Left lobe of liver (tissue), 2 donors: ENCODE data around the gene MBD5. TPM values are rescaled to one million over a fixed set of nuclear protein-coding genes. Genes with fewer than 3 reads are reported as not detected.

Experiments
- ATAC-seq: fragments of 200-7000 bp; cut with Tn5 transposase; one replicate; pipeline ENCODE4 v1.9.1; 2020; ENCODE audit warnings: mild to moderate bottlenecking, moderate library complexity
- DNase-seq: peaks from one replicate; pipeline ENCODE4 v3.0.0-alpha.2; 2020; ENCODE audit warnings: low spot score
- total RNA-seq: library from RNA; stranded (reverse); gene quantifications from one replicate; pipeline ENCODE4 v1.2.1, GENCODE V29; 2021
- donor health status: DM: no; HTN: no; CAD: no; lungs with moderate emphysema.
- donor health status: DM: no; HTN: yes; CAD: no.

MBD5 gene
- total RNA-seq, 1 donor from 2014 or later = 9.8 TPM

DNA sequence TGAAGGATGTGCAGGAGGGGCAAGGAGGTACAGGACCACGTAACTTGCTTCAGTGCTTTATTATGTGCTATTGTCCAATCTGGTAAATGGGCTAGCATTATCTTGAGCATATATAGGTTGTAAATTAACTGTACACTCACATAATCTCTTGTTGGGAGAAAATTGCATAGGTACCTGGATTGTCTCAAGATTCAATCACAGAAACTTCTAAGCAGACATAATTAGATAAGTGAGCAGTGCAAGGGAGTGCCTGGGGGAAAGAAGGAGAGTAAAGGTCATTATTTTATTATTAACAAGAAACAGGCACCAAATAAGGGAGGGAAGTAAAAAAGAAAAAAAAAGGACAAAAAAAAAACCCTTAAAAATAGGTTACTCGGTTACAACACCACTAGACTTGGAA is 186.2 kb downstream of the MBD5 start:
- no peak for DNase-seq
- no peak for ATAC-seq

DNA sequence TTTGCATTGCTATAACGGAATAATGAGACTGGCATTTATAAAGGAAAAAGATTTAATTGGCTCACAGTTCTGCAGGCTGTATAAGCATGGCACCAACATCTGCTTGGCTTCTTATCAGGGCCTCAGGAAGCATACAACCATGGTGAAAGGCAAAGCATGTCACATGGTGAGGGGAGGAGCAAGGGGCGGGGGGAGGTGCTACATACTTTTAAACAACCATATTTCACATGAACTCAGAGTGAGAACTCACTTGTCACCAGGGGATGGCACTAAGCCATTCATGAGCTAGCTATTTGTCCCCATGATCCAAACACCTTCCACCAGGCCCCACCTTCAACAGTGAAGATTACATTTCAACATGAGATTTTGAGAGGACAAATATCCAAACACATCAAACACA is 188.7 kb downstream of the MBD5 start:
- no peak for DNase-seq
- no peak for ATAC-seq

DNA sequence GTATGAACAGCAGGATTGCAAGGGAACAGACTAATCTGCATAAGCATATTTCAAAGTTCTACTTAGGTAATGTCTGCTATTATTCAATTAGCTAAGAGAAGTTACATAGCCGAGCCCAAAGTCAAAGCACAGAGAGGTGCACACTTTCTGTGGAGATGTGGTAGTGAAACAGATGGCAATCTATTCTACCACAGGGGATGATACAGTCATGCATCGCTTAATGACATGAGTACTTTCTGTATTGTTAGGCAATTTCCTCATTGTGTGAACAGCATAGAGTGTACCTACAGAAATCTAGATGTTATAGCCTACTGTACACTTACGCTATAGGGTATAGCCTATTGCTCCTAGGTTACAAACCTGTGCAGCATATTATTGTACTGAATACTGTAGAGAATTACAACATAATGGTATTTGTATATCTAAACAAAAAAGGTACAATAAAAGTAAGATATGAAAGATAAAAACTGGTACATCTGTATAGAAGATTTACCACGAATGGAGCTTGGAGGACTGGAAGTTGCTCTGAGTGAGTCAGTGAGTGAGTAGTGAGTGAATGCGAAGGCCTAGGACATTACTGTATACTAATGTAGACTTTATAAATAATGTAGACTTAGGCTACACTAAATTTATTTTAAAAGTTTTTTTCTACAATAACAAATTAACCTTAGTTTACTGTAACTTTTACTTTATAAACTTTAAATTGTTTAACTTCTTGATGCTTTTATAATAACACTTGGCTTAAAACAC is 197.6 kb downstream of the MBD5 start:
- DNase-seq (no peak), ATAC-seq (no peak)

GRCh38 chr2:148221166-148221565 is 200.3 kb downstream of the MBD5 start:
- ATAC-seq (no peak), DNase-seq (no peak)

DNA sequence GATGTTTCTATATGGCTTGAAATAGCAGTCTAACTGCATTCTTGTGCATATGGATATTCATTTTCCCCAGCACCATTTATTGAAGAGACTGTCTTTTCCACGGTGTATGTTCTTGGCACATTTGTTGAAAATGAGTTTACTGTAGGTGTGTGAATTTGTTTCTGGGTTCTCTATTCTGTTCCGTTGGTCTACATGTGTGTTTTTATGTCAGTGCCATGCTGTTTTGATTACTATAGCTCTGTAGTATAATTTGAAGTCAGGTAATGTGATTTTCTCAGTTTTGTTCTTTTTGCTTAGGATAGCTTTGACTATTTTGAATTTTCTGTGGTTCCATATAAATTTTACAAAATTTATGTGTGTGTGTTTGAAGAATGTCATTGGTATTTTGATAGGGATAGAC is 201.0 kb downstream of the MBD5 start:
- ATAC-seq (no peak), DNase-seq (no peak)

GRCh38 chr2:148231858-148232257 is 211.0 kb downstream of the MBD5 start:
- ATAC-seq = no peak

GRCh38 chr2:148234143-148234542 is 213.3 kb downstream of the MBD5 start:
- ATAC-seq = no peak

More at GRCh38 chr2:148231858-148232257, 211.0 kb downstream of the MBD5 start:
- no peak for DNase-seq

DNA sequence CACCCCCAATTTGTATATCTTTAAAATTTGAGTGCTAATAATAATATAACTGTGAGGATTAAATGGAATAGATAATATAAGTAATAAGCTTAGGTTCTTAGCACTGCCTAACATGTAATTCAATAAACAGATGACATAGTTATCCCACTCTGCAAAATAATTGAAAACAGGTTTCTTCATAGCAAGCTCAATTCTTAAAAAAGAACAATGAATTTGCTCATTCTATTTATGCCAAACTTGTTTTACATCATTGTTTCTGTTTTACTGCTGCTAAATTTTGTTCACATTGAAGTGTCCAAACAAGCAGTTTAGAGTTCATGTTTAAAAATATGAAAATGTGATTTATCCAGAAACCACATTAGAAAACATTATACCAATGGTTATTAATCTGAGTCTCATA is 217.0 kb downstream of the MBD5 start:
- DNase-seq (no peak), ATAC-seq (no peak)

More at GRCh38 chr2:148234143-148234542, 213.3 kb downstream of the MBD5 start:
- DNase-seq = no peak

GRCh38 chr2:148238561-148238960 is 217.7 kb downstream of the MBD5 start:
- DNase-seq (no peak), ATAC-seq (no peak)

DNA sequence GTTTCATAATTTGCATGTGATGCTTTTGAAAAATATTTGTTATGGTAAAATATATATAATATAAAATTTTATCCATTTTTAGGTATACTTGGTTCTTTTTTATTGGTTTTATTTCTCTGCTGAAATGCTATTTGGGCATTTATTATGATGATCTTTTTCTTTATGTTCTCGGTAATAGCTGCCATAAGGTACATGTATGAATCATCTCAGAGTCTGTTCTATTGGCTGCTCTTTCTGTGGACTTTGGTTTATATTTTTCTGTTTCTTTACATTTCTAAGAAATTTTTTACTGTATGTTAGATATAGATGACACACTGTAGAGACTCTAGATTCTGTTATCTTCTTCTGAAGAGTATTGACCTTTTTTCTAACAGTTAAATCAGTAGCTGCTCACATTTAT is 219.9 kb downstream of the MBD5 start:
- no peak for DNase-seq
- no peak for ATAC-seq

- DNase-seq (no peak), ATAC-seq (no peak)
These were observed 223.9 kb downstream of the MBD5 start for GRCh38 chr2:148244593-148245292.

DNA sequence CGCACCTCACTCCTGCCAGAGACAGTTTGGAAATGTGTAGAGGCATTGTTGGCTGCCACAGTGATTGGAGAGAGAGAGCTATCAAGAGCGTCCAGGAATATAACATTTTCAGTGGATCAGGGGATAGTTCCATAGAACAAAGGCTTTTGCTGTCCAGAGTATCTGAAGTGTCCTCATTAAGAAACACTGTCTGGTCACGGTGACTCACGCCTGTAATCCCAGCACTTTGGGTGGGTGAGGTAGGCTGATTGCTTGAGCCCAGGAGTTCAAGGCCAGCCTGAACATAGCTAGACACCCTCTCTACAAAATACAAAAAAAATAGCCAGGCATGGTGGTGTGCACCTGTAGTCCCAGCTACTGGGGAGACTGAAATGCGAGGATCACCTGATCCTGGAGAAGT is 231.1 kb downstream of the MBD5 start:
- ATAC-seq = no peak

DNA sequence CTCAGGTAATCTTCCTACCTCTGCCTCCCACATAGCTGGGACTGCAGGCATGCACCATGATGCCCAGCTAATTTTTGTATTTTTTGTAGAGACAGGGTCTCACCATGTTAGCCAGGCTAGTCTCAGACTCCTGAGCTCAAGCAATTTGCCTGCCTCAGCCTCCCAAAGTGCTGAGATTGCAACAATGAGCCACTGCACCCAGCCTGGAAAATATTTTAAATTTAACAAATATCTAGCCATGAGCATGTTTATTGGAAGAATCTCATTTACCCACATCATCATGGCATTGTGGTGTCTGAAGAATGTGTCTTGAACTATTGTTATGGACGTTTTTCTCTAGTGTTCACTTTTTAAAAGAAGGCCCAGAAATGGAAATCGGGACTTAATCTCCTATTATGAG is 231.8 kb downstream of the MBD5 start:
- no peak for DNase-seq
- ATAC-seq = no peak

More for the DNA sequence above, 231.1 kb downstream of the MBD5 start:
- DNase-seq = no peak

DNA sequence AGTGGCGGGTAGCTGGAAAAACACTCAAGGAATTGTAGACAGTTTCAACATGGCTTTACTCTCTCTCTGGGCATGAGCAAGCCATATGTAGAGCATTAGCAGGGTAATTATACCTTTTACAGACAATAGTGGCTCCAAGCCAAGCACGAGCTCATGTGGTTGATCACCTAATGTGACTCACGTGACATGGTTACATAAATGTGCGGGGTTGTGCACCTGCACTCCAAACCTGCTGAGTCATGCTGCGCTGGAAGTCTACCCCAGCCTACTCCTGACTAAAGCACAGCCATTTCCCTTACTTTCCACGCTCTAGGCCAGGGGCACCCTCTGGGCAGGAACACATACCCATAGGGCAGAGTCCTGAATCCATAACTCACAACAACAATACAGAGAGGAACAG is 232.8 kb downstream of the MBD5 start:
- ATAC-seq = no peak

GRCh38 chr2:148255929-148256328 is 235.0 kb downstream of the MBD5 start:
- ATAC-seq = peak; percentile 97

More for the DNA sequence above, 232.8 kb downstream of the MBD5 start:
- DNase-seq = no peak

DNA sequence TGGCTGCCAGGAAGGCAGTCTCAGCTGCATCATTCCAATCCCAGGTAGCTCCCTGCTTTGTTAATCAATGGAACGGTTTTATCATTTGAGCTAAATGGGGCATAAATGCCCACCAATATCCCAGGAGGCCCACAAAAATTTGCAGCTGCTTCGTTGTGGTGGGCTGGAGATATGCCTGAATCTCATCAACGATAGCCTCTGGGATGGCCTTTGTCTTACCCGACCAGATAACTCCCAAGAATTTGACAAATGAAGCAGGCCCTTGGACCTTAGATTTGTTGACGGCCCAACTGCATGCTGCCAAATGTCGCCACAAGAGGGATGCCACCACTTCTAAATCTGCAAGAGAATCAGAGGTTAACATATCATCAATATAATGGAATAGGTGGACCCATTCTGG is 236.4 kb downstream of the MBD5 start:
- DNase-seq = no peak
- no peak for ATAC-seq

More at GRCh38 chr2:148255929-148256328, 235.0 kb downstream of the MBD5 start:
- DNase-seq = peak; percentile 91

- ATAC-seq = no peak
These were observed 237.2 kb downstream of the MBD5 start for GRCh38 chr2:148258124-148258523.

GRCh38 chr2:148259674-148260073 is 238.8 kb downstream of the MBD5 start:
- ATAC-seq = no peak
- no peak for DNase-seq

More at GRCh38 chr2:148258124-148258523, 237.2 kb downstream of the MBD5 start:
- DNase-seq = no peak

DNA sequence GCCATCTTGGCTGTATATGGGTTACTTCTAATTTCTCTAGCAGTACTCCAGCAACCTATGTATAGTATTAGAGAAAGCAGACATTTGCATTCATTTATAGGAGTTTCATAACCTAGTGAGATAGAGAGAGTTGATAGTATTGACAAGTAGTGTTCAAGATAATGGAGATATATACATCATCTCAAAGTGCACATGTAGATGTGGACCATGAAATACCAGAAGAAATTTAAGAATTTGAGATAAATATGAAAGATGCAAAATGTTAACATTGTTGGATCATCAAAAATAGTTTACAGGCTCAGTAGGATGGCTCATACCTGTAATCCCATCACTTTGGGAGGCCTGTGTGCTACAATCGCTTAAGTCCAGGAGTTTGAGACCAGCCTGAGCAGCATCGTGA is 243.0 kb downstream of the MBD5 start:
- DNase-seq (no peak), ATAC-seq (no peak)

DNA sequence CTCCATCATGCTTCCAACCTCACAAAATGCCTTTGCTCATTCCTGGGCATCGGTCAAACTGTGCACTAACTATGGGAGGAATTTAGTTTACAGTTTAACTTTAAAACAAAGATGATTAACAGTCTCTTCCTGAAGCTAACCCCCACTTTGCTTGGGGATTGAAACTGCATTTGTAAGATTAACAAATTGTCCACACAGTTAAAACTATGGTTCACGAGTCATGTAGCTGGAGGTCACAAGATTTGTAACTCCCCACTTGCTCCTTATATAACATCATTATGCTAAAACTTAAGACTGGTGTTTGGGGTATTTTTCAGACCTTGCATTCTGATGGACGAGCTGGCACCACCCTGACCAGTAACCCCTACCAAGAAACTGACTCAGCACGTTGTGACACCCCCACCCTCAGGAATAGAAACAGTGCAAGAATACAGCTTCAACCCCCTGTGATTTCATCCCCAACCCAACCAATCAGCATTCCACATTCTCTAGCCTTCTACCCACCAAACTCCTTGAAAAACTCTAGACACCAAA is 252.3 kb downstream of the MBD5 start:
- ATAC-seq (no peak), DNase-seq (no peak)

GRCh38 chr2:148279216-148279615 is 258.3 kb downstream of the MBD5 start:
- no peak for DNase-seq
- ATAC-seq = peak; percentile 78

DNA sequence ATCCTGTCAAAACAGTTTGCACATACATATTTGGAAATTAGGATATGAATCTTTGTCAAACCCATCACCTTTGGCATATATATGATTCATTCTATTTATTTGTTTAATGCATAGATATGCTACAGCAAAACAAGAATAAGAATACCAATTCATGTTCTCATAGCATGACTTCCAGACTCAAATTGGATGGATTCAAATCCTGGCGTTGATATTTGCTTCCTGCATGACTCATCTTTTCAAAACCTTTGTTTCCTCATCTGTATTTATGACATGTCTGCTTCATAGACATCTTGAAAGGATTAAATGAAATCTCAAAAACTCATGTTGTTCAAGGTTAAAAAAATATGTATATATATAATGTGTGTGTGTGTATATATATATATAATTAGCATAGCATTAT is 261.3 kb downstream of the MBD5 start:
- no peak for ATAC-seq
- no peak for DNase-seq
